ENCODE data around the gene GALNS.

GRCh38 chr16:88897696-88898425 lies 41.1 kb upstream of the GALNS start:
- TF ChIP-seq CTCF (IDR thresholded peaks at IDR 0.05) (no peak), EP300 (IDR thresholded peaks at IDR 0.05) (no peak), POLR2AphosphoS5 (IDR thresholded peaks at IDR 0.05) (no peak)
